Heart left ventricle (tissue), 13 donors: ENCODE measurements around the gene CXCL6.

Source experiments
- POLR2A ChIP-seq, 2 donors: fragments of 450-650 bp; IDR thresholded peaks; one replicate each; pipeline ENCODE4 v1.6.1; 2017; ENCODE audit warnings: antibody characterized with exemption in 2 of 2, mild to moderate bottlenecking in 2 of 2, moderate library complexity in 2 of 2
- TF ChIP-seq, protein P1 (sequence below), 12 donors: fragments of 200-600 bp; sonication (generic) in 4 of 12; IDR thresholded peaks; one replicate each; pipeline versions ENCODE4 v1.5.0 to v1.8.0; 2018 to 2022; ENCODE audit warnings: antibody characterized with exemption in 12 of 12, mild to moderate bottlenecking in 5 of 12
- donor health status: ischemic (EF 13 %, LVEDD 7.1; RV severe dilation, severe dysfunction).
- donor health status: DM: no; HTN: yes; CAD: no.
- donor health status: DM: no; HTN: no; CAD: no.
- donor health status: ischemic (EF 25% LVEDD 6.9; RV normal size, moderate dysfunction).
- donor health status: ischemic (EF 25% LVEDD 5.7; RV mildly dilated, moderate dysfunction).
- donor health status: ischemic (EF 35%, LVEDD 5.7; RV mildly dilated, moderate dysfunction).
- donor health status: nonischemic (EF 11% LVEDD 7.7; RV severe dilation, severe dysfunction).
- donor health status: DM: yes; HTN: yes; CAD: no.
- donor health status: PGD.
- donor health status: ischemic (EF 29% LVEDD 5.4; RV normal size, mild dysfunction).
- donor health status: nonischemic (EF 23%, LVEDD 6.1; RV moderate dilation, normal function).

DNA sequence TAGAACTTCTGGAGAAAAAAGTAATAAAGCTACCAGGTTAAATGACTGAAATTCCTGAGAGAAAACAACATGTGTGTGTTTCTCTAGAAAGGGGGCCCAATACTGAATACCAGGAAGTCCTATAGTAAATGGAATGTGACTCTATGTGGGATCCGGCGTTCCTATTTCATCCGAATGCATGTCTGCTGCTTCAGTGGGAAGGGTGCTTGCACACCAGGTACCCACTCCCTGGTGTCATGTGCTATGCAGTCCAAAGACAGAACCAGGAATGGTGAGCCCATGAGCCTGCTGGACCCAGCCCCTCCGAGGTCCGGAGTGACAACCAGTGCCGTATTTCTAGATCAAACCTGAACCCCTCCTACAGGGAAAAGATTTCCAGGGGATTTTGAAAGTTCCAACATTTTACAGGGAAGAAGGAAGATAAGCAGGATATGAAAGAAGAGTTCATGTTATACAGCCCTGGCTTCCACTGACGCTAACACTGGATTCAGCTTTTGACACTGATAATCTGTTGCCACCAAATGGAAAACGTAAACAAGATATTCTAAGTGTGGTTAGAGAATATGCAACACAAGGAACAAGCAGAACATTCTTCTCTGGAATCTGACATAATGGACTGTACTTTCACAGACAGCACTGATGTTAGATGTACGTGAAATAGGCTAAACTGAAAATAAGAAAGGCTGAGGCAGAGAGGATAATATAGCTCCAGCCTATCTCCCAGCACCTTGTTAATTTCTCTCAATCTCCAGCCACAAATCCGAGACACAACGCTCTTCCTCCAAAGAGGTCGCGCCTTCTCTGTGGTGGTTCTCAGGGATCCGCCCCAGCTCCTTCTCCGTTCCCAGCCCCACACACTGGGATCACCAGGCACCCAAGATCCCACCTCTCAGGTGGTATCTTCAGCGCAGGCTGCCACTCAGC lies 32.0 kb downstream of the CXCL6 start:
- TF ChIP-seq, protein P1, sequence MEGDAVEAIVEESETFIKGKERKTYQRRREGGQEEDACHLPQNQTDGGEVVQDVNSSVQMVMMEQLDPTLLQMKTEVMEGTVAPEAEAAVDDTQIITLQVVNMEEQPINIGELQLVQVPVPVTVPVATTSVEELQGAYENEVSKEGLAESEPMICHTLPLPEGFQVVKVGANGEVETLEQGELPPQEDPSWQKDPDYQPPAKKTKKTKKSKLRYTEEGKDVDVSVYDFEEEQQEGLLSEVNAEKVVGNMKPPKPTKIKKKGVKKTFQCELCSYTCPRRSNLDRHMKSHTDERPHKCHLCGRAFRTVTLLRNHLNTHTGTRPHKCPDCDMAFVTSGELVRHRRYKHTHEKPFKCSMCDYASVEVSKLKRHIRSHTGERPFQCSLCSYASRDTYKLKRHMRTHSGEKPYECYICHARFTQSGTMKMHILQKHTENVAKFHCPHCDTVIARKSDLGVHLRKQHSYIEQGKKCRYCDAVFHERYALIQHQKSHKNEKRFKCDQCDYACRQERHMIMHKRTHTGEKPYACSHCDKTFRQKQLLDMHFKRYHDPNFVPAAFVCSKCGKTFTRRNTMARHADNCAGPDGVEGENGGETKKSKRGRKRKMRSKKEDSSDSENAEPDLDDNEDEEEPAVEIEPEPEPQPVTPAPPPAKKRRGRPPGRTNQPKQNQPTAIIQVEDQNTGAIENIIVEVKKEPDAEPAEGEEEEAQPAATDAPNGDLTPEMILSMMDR (IDR thresholded peaks at IDR 0.05), result no peak
- TF ChIP-seq POLR2A (IDR thresholded peaks at IDR 0.05), result no peak
